Measurements from ENCODE around the gene APOL4.

Gene APOL4

GRCh38 chr22:36225333-36225922, 23.8 kb upstream of the APOL4 start:
- no peak for DNase-seq (ENCODE audit: extremely low spot score)
- no peak for TF ChIP-seq CTCF (IDR thresholded peaks at IDR 0.05; ENCODE audit: control extremely low read depth, extremely low read depth, low read depth, missing control alignments)
- POLR2A ChIA-PET, result no interaction called here
- CTCF ChIA-PET, result interaction anchor here (1.0 to 2.7 kb wide), 2 partner anchors 12 to 14 kb away, joined by 5 to 11 read pairs; no protein-coding TSS in a partner anchor

- ChIA-PET CTCF (no interaction called here), POLR2A (no interaction called here)
- no peak for DNase-seq (ENCODE audit: extremely low spot score)
- TF ChIP-seq CTCF (IDR thresholded peaks at IDR 0.05; ENCODE audit: control extremely low read depth, extremely low read depth, low read depth, missing control alignments), result no peak
These were observed 22.6 kb upstream of the APOL4 start for GRCh38 chr22:36224245-36224644.

GRCh38 chr22:36223504-36223903, 21.9 kb upstream of the APOL4 start:
- POLR2A ChIA-PET, result no interaction called here

GRCh38 chr22:36222887-36223450, 21.4 kb upstream of the APOL4 start:
- DNase-seq (ENCODE audit: extremely low spot score), result no peak
- ChIA-PET CTCF (interaction anchor here (1.3 kb wide), 1 partner anchor 15 kb away, joined by 3 read pairs; no protein-coding TSS in a partner anchor), POLR2A (no interaction called here)
- TF ChIP-seq CTCF (IDR thresholded peaks at IDR 0.05; ENCODE audit: control extremely low read depth, extremely low read depth, low read depth, missing control alignments), result no peak

More at GRCh38 chr22:36223504-36223903, 21.9 kb upstream of the APOL4 start:
- CTCF ChIA-PET, result no interaction called here
- TF ChIP-seq CTCF (IDR thresholded peaks at IDR 0.05; ENCODE audit: control extremely low read depth, extremely low read depth, low read depth, missing control alignments), result no peak
- DNase-seq (ENCODE audit: extremely low spot score), result no peak

GRCh38 chr22:36221799-36222751, 20.5 kb upstream of the APOL4 start:
- peak; percentile 57 for DNase-seq (ENCODE audit: extremely low spot score)

More at GRCh38 chr22:36221799-36222751, 20.5 kb upstream of the APOL4 start:
- TF ChIP-seq CTCF (IDR thresholded peaks at IDR 0.05; ENCODE audit: control extremely low read depth, extremely low read depth, low read depth, missing control alignments), result peak; percentile 68
- POLR2A ChIA-PET, result no interaction called here
- CTCF ChIA-PET, result interaction anchor here (1.1 to 2.6 kb wide), 5 partner anchors 16 to 27 kb away, joined by 3 to 8 read pairs (median 3); partner anchors contain the start of gene APOL2
